NT2/D1 (cell line): ENCODE measurements around the gene CH25H.

Experiments used
- YY1 ChIP-seq: IDR thresholded peaks from 2 replicates; pipeline ENCODE4 v1.6.1; 2011; ENCODE audit not compliant: insufficient read length, insufficient read depth
- ZNF274 ChIP-seq: IDR thresholded peaks from 2 replicates; pipeline ENCODE4 v1.6.1; 2011; ENCODE audit warnings: mild to moderate bottlenecking, low read depth, low read length

- TF ChIP-seq YY1 (no peak), ZNF274 (no peak)
These were observed 25.9 kb upstream of the CH25H start for GRCh38 chr10:89233033-89233432.
